KMS-11 (cell line): ENCODE results near the gene NR2F2.

ENCODE experiments used
- H2AFZ ChIP-seq: fragments of 200-600 bp; sonication (generic); 2 replicates; pipeline ENCODE4 v1.6.1; 2016; ENCODE audit warnings: antibody characterized with exemption, mixed run types, low read depth
- H3K27ac ChIP-seq: fragments of 200-600 bp; sonication (generic); 2 replicates; pipeline ENCODE4 v1.6.1; 2016; ENCODE audit warnings: mild to moderate bottlenecking, mixed run types
- H3K27me3 ChIP-seq: fragments of 200-600 bp; sonication (generic); 2 replicates; pipeline ENCODE4 v1.6.1; 2017; ENCODE audit warnings: mild to moderate bottlenecking, low read depth, mixed run types, moderate library complexity; ENCODE audit not compliant: insufficient read depth
- H3K36me3 ChIP-seq: fragments of 200-600 bp; sonication (generic); 2 replicates; pipeline ENCODE4 v1.6.1; 2017; ENCODE audit warnings: mild to moderate bottlenecking, mixed run types; ENCODE audit not compliant: insufficient read depth
- H3K4me1 ChIP-seq: fragments of 200-600 bp; sonication (generic); 2 replicates; pipeline ENCODE4 v1.6.1; 2016; ENCODE audit warnings: mild to moderate bottlenecking, low read depth, mixed run types; ENCODE audit not compliant: poor library complexity, severe bottlenecking
- H3K4me2 ChIP-seq: fragments of 200-600 bp; sonication (generic); 2 replicates; pipeline ENCODE4 v1.7.0; 2016; ENCODE audit warnings: mild to moderate bottlenecking, mixed run types
- H3K4me3 ChIP-seq: fragments of 200-600 bp; sonication (generic); IDR thresholded peaks from 2 replicates; pipeline ENCODE4 v1.6.1; 2017; ENCODE audit warnings: low read depth, low read length, mixed read lengths; ENCODE audit not compliant: insufficient read depth
- H3K79me2 ChIP-seq: fragments of 200-600 bp; sonication (generic); 2 replicates; pipeline ENCODE4 v1.6.1; 2016; ENCODE audit warnings: low read depth, mixed run types; ENCODE audit not compliant: insufficient read depth
- H3K9ac ChIP-seq: fragments of 200-600 bp; sonication (generic); 2 replicates; pipeline ENCODE4 v1.6.1; 2016; ENCODE audit warnings: mild to moderate bottlenecking, mixed run types
- H4K20me1 ChIP-seq: fragments of 200-600 bp; sonication (generic); 2 replicates; pipeline ENCODE4 v1.6.1; 2016; ENCODE audit warnings: mild to moderate bottlenecking, mixed run types; ENCODE audit not compliant: insufficient read depth
- CTCF ChIP-seq: fragments of 200-600 bp; sonication (generic); conservative IDR thresholded peaks from 2 replicates; pipeline ENCODE4 v1.6.1; 2017; ENCODE audit warnings: low read depth, mild to moderate bottlenecking, antibody characterized with exemption, low read length, moderate library complexity, mixed read lengths

The NR2F2 gene

GRCh38 chr15:96366526-96366877 is 36.0 kb downstream of the NR2F2 start:
- no peak overlapping the region for H3K4me3 ChIP-seq
- no peak overlapping the region for H2AFZ ChIP-seq
- no peaks in the 10 kb centered on the region for H3K36me3 ChIP-seq
- no peak overlapping the region for H3K9ac ChIP-seq
- H3K79me2 ChIP-seq = no peaks in the 10 kb centered on the region
- H3K4me2 ChIP-seq = no peak overlapping the region
- no peaks in the 10 kb centered on the region for H3K27me3 ChIP-seq
- no peak for TF ChIP-seq CTCF
- H3K27ac ChIP-seq = no peak overlapping the region
- no peaks in the 10 kb centered on the region for H3K4me1 ChIP-seq
- H4K20me1 ChIP-seq = no peaks in the 10 kb centered on the region

- Histone ChIP-seq H3K4me3 (no peak overlapping the region), H4K20me1 (no peaks in the 10 kb centered on the region), H2AFZ (no peak overlapping the region), H3K27ac (no peak overlapping the region), H3K4me2 (no peak overlapping the region), H3K4me1 (no peaks in the 10 kb centered on the region), H3K9ac (no peak overlapping the region), H3K36me3 (no peaks in the 10 kb centered on the region), H3K27me3 (no peaks in the 10 kb centered on the region), H3K79me2 (no peaks in the 10 kb centered on the region)
- no peak for TF ChIP-seq CTCF
Measured at GRCh38 chr15:96367311-96368200, 37.1 kb downstream of the NR2F2 start.

GRCh38 chr15:96369351-96369750 is 38.9 kb downstream of the NR2F2 start:
- Histone ChIP-seq H2AFZ (no peak overlapping the region), H3K27ac (no peak overlapping the region), H3K79me2 (no peaks in the 10 kb centered on the region), H3K4me1 (no peaks in the 10 kb centered on the region), H3K9ac (no peak overlapping the region), H3K36me3 (no peaks in the 10 kb centered on the region), H3K27me3 (no peaks in the 10 kb centered on the region), H3K4me3 (no peak overlapping the region), H3K4me2 (no peak overlapping the region), H4K20me1 (no peaks in the 10 kb centered on the region)
- no peak for TF ChIP-seq CTCF

- Histone ChIP-seq H3K79me2 (no peaks in the 10 kb centered on the region), H3K4me2 (no peak overlapping the region), H3K4me1 (no peaks in the 10 kb centered on the region), H2AFZ (no peak overlapping the region), H3K27me3 (no peaks in the 10 kb centered on the region), H3K9ac (no peak overlapping the region), H3K27ac (no peak overlapping the region), H3K36me3 (no peaks in the 10 kb centered on the region), H4K20me1 (no peaks in the 10 kb centered on the region), H3K4me3 (no peak overlapping the region)
- TF ChIP-seq CTCF = no peak
Measured at GRCh38 chr15:96369825-96370621, 39.5 kb downstream of the NR2F2 start.
